Kidney (tissue), 14 donors: ENCODE measurements around the gene IBA57. TPM values are rescaled to one million over a fixed set of nuclear protein-coding genes. Genes with fewer than 3 reads are reported as not detected.
A peak's percentile ranks its signal among the peaks of the same experiment; 100 is the strongest.

Experiments used
- DNase-seq, 5 donors: peaks; one replicate each; pipeline ENCODE4 v3.0.0-alpha.2; 2013 to 2020
- FAIRE-seq: peaks from 2 replicates; lab custom pipeline; 2012; peaks lifted over from hg19 to GRCh38; lab: Jason Lieb, UNC
- H3K27ac ChIP-seq, 2 donors: one replicate each; pipeline ENCODE4 v1.7.0; 2013; ENCODE audit warnings: low read depth in 2 of 2, low read length in 2 of 2, inconsistent platforms in 1 of 2
- H3K27me3 ChIP-seq: one replicate; pipeline ENCODE4 v1.7.1; 2013; ENCODE audit warnings: low read length, inconsistent platforms; ENCODE audit not compliant: control insufficient read depth, insufficient read depth
- H3K36me3 ChIP-seq, 3 donors: one replicate each; pipeline versions ENCODE4 v1.7.0 to v1.7.1; 2013; ENCODE audit warnings: low read length in 3 of 3, control low read depth in 1 of 3, inconsistent platforms in 1 of 3; ENCODE audit not compliant: insufficient read depth in 3 of 3, control insufficient read depth in 2 of 3
- H3K4me1 ChIP-seq, 3 donors: one replicate each; pipeline versions ENCODE4 v1.7.0 to v1.7.1; 2013; ENCODE audit warnings: low read length in 3 of 3, inconsistent platforms in 1 of 3, low read depth in 1 of 3; ENCODE audit not compliant: control insufficient read depth in 2 of 3, insufficient read depth in 2 of 3
- H3K4me3 ChIP-seq, 3 donors: one replicate each; pipeline versions ENCODE4 v1.7.0 to v1.8.1; 2013; ENCODE audit warnings: low read length in 3 of 3, control low read depth in 1 of 3, inconsistent platforms in 1 of 3
- H3K9ac ChIP-seq, 3 donors: one replicate each; pipeline versions ENCODE4 v1.7.0 to v1.7.1; 2013; ENCODE audit warnings: low read length in 3 of 3, control low read depth in 1 of 3, inconsistent platforms in 1 of 3
- H3K9me3 ChIP-seq, 3 donors: one replicate each; pipeline versions ENCODE4 v1.7.0 to v1.7.1; 2013; ENCODE audit warnings: low read length in 3 of 3, control low read depth in 1 of 3, inconsistent platforms in 1 of 3; ENCODE audit not compliant: control insufficient read depth in 2 of 3, insufficient read depth in 1 of 3
- CTCF ChIP-seq: IDR thresholded peaks from 3 replicates; pipeline ENCODE4 v1.5.1; 2012; ENCODE audit warnings: mild to moderate bottlenecking, moderate library complexity, borderline replicate concordance; ENCODE audit not compliant: insufficient read depth; ENCODE audit errors: extremely low read depth
- intact Hi-C: fragments of 100-400 bp; cut with DNase I; formaldehyde crosslinking; loops from one replicate; pipeline ENCODE4 v1.11.1; 2022
- polyA plus RNA-seq: library from polyadenylated mRNA; stranded (reverse); fragments of 350-450 nt; fragmentation: Illumina TruSeq; extraction: RNeasy Lipid Tissue Mini Kit (QIAGEN cat#74804); gene quantifications from one replicate; pipeline ENCODE4 v1.2.3, GENCODE V29; 2014; ENCODE audit warnings: low read depth, low replicate concordance; ENCODE audit not compliant: insufficient read depth
- total RNA-seq: library from RNA; stranded (reverse); fragmentation: NEBNext Ultra II Directional; extraction: Animal tissue kit (Norgen Biotek cat#: 25700); gene quantifications from one replicate; pipeline ENCODE4 v1.2.1, GENCODE V29; 2021
- donor health status: control.
- donor health status: control.
- donor health status: control.
- donor health status: control.
- donor health status: control.
- donor health status: DM: yes; HTN: yes; CAD: no.
- donor health status: Normal renal cell carcinoma (clear cell type).

IBA57 gene
- total and polyA plus RNA-seq, 2 donors from 2014 or later = 4.7 to 13.0 TPM

DNA sequence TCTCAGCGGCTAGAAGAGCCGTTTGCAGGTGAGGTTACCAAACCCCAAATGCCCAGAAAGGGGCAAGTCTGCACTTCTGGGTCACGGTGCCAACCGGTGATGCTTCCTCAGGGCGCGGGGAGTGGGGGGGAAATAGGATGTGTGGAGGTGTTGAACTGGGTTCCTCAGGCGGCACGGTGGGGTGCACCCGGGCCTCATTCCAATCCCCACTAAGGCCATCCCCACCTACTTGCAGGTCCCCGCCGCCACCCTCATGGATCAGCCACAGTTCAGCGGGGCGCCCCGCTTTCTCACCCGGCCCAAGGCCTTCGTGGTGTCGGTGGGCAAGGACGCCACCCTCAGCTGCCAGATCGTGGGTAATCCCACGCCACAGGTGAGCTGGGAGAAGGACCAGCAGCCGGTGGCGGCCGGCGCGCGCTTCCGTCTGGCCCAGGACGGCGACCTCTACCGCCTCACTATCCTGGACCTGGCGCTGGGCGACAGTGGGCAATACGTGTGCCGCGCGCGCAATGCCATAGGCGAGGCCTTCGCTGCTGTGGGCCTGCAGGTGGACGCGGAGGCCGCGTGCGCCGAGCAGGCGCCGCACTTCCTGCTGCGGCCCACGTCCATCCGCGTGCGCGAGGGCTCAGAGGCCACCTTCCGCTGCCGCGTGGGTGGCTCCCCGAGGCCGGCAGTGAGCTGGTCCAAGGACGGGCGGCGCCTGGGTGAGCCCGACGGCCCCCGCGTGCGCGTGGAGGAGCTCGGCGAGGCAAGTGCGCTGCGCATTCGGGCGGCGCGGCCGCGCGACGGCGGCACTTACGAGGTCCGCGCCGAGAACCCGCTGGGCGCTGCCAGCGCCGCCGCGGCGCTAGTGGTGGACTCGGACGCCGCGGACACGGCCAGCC, 46.2 kb downstream of the IBA57 start:
- Histone ChIP-seq H3K4me3 (no peak overlapping the region), H3K27ac (no peak overlapping the region), H3K9ac (no peak overlapping the region), H3K36me3 (no peaks in the 10 kb centered on the region), H3K27me3 (no peaks in the 10 kb centered on the region), H3K9me3 (no peaks in the 10 kb centered on the region), H3K4me1 (peaks cover 0 to 10% (median 0%) of the 10 kb centered on the region in 3 donors)
- no peak for TF ChIP-seq CTCF
- intact Hi-C loops = no loop called here
- DNase-seq (peak in 1 of 5 donors; percentile 62), FAIRE-seq (no peak)

- Histone ChIP-seq H3K4me3 (peak overlapping the region in 1 of 3 donors; percentile 48), H3K27ac (no peak overlapping the region), H3K27me3 (no peaks in the 10 kb centered on the region), H3K4me1 (peaks cover 0 to 10% (median 0%) of the 10 kb centered on the region in 3 donors), H3K9ac (no peak overlapping the region), H3K36me3 (no peaks in the 10 kb centered on the region), H3K9me3 (no peaks in the 10 kb centered on the region)
- DNase-seq (peak in 4 of 5 donors; percentile 29 to 76 (median 52)), FAIRE-seq (no peak)
- intact Hi-C loops = no loop called here
- no peak for TF ChIP-seq CTCF
Measured at GRCh38 chr1:228212415-228212965, 46.9 kb downstream of the IBA57 start.

DNA sequence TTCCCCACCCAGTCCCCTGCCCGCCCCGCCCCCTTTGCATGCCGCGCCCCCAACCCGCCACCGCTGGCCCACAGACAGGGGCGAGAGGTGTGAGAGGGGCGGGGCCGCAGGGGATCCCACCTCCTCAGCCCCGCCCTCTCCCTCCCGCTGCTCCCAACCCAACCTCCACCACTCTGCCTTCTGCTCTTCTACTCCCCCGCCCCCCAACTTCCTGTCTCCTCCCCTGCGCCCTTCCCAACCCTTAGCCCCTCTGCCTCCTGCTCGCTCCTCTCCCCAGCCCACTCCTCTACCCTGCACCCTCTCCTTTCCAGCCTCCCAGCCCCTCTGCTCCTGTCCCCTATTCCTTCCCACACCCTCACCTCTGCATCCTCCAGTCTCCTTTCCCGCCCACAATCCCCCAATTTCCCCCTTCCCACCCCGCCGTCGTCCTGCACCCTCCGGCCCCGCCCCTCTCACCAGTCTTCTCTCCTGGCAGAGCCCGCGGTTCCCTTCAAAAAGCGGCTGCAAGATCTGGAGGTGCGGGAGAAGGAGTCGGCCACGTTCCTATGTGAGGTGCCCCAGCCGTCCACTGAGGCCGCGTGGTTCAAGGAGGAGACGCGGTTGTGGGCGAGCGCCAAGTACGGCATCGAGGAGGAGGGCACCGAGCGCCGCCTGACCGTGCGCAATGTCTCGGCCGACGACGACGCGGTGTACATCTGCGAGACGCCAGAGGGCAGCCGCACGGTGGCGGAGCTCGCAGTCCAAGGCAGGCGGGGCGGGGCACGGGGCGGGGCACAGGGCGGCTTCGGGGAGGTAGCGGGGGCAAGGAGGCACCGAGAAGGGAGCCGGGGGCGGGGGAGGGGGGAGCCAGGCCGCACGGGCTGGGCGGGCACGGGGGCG, 47.6 kb downstream of the IBA57 start:
- no peak for FAIRE-seq
- intact Hi-C loops = no loop called here

More for the DNA sequence above, 47.6 kb downstream of the IBA57 start:
- DNase-seq = peak; percentile 93 to 96 (median 95)
- peak overlapping the region in 2 of 3 donors; percentile 26 for H3K9ac ChIP-seq
- H3K36me3 ChIP-seq = no peaks in the 10 kb centered on the region
- peaks cover 0 to 7% (median 0%) of the 10 kb centered on the region in 3 donors for H3K4me1 ChIP-seq
- H3K27ac ChIP-seq = peak overlapping the region; percentile 57 to 65
- H3K27me3 ChIP-seq = no peaks in the 10 kb centered on the region
- H3K4me3 ChIP-seq = peak overlapping the region; percentile 59 to 67 (median 65)
- peak; percentile 66 for TF ChIP-seq CTCF
- no peaks in the 10 kb centered on the region for H3K9me3 ChIP-seq
